ENCODE results near the gene MEGF6.

MEGF6 gene

DNA sequence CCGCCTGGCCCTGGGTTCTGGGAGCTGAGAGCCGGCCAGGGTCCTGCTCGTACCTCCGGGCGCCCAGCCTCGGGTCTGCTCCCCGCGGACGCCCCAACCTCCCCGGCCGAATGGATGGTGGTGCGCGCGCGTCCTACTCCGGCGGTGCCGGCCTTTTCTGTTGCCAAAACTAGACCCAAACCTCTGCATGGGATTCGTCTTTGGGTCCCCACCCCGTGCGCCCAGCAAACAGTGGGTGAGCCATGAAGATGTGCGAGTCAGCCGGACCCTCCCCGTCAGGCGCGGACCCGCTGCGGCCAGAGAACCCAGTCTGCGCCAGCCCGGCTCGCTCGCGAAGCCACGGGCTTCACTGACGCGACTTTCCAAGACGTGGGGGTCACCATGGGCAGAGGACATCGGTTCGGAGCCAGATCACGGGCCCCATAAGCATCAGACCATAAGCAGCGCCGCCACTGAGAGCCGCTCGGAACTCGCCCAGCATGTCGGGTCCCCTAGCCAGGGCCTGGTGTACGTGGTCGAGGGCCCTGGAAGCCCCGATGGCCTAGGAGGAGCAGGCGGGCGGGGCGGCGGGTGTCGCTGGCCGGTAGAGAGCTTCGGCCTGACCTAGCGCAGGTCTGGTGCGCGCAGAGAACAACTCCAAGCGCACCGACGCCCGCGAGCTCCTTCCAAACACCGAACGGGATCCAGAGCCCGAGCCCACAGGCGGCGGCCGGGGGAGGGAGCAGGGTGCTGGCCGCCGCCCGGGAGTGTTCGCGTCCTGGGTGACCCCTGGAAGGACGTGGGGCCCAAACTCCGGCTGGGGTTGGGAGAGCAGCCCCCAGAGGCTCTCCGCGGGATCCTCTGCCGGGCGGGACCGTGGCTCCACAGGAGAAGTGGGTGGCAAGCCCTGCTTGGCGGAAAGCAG, 40.0 kb upstream of the MEGF6 start:
- DNase-seq (ENCODE audit: insufficient read length, low spot score): no peak
- FAIRE-seq: no peak
- no peak for TF ChIP-seq POLR2A (IDR thresholded peaks at IDR 0.05; ENCODE audit: low read depth, low read length)

DNA sequence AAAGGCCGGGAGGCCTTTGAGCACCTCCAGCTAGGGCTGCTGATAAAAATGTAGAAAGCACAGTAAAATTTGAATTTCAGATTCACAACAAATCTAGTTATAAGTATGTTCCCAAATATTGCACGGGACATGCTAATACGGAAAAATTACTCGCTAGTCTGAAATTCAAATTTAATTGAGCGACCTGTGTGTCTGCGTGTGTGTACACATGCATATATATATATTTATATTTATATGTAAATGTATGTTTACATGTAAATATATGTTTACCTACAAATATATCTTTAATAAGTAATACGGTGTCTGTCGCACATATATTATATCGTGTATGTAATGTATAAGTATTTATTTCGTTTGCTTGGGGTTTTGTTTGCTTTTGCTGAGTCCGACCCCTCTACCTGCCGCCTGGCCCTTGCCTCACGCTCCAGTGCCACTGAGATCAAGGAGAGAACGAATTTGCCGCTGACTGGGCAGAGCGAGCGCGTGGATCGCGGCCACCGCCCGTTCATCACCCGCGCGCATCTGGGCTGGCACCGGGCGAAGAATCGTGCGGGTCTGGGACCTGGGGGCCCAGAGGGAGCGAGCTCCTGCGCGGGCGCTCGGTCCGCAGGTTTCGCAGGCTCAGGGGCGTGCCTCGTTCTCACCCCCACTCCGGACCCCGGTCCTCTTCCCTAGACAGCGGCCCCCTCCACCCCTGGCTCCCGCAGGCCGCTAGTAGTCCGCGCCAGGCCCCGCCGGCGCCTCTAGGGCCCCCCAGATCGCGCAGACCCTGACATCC, 39.1 kb upstream of the MEGF6 start:
- DNase-seq (ENCODE audit: insufficient read length, low spot score) (no peak), FAIRE-seq (no peak)
- TF ChIP-seq POLR2A (IDR thresholded peaks at IDR 0.05; ENCODE audit: low read depth, low read length): no peak

DNA sequence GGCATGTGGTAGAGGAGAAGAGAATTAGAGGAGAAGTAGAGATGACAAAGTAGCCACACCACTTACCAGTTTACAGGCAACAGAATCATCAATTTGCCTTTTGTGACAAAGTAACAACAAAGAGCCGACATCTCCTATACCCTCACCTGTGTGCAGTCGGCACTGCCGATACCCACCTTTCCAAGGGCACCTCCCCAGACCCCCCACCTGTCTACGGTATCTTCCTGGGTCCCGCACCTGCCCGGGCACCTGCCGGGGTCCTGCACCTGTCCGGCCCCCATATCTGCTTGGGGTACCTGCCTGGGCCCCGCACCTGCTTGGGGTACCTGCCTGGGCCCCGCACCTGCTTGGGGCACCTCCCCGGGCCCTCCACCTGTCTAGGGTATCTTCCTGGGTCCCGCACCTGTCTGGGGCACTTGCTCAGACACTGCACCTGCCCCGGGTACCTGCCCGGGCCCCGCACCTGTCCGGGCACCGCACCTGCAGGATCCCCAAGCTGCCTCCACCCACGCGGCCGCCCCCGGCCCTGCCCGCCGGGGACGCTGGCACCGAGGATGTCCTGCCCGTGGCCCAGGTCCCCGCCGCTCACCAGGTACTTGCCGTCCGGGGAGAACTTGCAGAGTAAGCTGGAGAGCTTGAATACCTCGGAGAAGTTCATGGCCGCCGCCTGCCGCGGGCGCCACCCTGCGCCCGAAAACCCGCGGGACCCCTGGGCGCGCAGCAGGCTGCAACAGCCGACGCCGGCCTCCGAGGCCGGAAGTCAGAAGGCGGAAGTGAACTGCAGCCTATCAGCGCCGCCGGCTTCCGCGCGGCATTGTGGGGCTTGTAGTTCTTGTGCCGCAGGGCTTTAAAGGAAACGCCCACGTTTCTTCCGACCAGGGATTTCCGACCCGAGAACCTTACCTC, 38.3 kb upstream of the MEGF6 start, which contains the start of gene WRAP73:
Gene WRAP73, minus strand, starts transcription at position 762 of the 906 bp plus-strand sequence. Its CDS starts 104 bp downstream, at position 658.
- DNase-seq (ENCODE audit: insufficient read length, low spot score): peak; percentile 95
- FAIRE-seq: peak; percentile 75
- TF ChIP-seq POLR2A (IDR thresholded peaks at IDR 0.05; ENCODE audit: low read depth, low read length): peak; percentile 57

DNA sequence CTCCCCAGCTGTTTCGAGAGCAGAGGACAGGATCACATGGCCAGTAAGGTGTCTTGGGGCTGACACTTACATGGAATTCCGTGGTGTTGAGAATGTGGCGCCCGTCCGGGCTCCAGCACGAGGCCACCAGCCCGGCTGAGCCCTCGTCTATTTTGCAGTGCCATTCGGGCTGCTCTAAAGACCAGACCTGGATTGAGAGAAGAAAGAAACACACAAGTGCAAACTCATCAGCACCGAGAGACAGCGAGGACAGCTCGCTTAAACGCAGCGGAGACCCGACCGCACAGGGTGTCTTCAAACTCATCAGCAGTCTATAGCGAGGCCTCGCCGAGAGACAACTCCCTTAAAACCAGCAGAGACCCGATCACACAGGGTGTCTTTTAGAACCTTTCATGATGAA, 35.3 kb upstream of the MEGF6 start:
- FAIRE-seq: no peak
- no peak for DNase-seq (ENCODE audit: insufficient read length, low spot score)
- TF ChIP-seq POLR2A (IDR thresholded peaks at IDR 0.05; ENCODE audit: low read depth, low read length): no peak

DNA sequence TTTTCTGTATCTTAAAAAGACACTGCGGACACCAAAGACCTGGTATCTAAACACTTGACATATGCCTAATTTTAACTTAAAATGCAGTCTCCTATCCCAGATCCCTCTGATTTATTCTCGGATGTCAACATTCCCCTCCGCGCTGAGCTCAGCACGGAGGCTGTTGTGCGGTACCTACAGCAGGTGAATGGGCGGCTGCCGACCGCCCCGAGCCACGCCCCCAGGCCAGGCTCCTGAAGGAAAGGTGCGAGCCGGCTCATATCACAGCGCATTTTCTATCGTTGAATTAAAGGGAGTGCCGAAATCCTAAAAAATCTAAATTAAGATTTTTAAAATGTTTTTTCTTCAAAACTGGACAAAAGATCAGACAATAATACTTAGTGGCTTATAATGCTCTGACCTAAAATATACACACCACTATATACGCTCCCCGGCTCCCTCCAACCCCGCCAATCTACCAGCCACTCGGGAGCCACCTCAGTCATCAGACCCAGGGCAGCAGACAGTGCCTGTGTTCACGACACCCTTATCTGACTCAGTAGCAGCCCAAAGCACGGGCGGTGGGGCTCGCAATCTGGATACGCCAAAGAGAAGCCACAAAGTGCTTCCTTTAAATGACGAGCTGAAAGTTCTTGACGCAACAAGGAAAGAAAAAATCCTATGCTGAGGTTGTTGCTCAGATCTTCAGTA, 34.5 kb upstream of the MEGF6 start:
- FAIRE-seq (no peak), DNase-seq (ENCODE audit: insufficient read length, low spot score) (no peak)
- TF ChIP-seq POLR2A (IDR thresholded peaks at IDR 0.05; ENCODE audit: low read depth, low read length): no peak

DNA sequence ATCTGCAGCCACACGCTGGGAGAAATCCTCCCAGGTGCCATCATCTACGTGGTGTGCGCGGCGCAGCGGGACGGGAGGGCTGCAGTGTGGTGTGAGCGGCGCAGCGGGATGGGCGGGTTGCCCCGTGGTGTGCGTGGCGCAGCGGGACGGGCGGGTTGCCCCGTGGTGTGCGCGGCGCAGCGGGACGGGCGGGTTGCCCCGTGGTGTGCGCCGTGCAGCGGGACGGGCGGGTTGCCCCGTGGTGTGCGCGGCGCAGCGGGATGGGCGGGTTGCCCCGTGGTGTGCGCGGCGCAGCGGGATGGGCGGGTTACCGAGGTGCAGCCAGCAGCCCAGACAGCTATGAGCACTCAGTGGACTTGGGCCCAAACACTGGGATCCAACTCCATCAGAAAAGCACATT, 33.9 kb upstream of the MEGF6 start:
- FAIRE-seq: no peak
- no peak for TF ChIP-seq POLR2A (IDR thresholded peaks at IDR 0.05; ENCODE audit: low read depth, low read length)

DNA sequence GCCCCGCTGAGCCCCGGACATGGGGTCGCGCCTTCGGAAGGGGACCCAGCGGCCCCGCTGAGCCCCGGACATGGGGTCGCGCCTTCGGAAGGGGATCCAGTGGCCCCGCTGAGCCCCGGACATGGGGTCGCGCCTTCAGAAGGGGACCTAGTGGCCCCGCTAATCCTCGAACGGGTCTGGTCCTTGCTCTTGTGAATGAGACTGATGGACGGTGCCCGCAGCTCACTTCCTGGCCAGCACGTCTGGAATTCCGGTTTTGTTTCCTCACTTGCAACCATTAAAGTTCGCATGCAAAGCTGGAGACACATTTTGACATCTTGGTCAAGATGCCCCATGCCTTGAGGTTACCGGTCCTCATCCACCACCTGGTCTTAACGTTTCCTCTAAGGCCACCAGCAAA, 33.0 kb upstream of the MEGF6 start:
- no peak for DNase-seq (ENCODE audit: insufficient read length, low spot score)
- no peak for FAIRE-seq
- no peak for TF ChIP-seq POLR2A (IDR thresholded peaks at IDR 0.05; ENCODE audit: low read depth, low read length)

More for the DNA sequence above, 33.9 kb upstream of the MEGF6 start:
- DNase-seq (ENCODE audit: insufficient read length, low spot score): no peak

DNA sequence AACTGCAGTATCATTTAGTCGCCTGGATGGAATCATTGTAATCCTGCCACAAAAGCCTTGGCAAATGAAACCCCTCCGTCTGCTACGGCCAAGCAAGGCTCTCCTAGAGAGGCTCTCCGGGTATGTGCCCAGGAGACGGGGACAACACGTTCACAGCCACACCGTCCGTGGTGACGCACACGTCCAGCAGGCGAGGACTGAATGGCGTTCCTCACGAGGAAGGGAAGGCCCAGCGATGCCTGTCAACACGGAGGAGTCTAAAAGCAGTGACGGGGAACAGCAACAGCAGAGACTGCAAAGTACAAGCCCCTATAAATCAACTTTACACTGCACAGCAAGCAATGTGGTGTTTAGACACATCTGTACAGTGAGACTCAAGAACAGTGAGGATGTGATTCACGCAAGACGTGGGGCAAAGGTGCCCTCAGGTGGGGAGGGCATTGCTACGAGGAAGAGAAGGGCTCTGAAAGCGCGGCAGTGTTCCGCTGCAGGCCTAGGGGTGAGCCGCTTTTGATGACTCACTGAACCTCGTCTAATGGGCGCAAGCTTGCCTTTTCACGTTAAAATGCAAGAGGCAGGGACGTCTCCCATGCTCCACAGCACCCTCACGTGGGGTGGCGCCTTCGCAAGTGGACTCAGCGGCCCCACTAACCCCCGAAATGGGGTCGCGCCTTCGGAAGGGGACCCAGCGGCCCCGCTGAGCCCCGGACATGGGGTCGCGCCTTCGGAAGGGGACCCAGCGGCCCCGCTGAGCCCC, 31.8 kb upstream of the MEGF6 start:
- FAIRE-seq (no peak), DNase-seq (ENCODE audit: insufficient read length, low spot score) (no peak)
- no peak for TF ChIP-seq POLR2A (IDR thresholded peaks at IDR 0.05; ENCODE audit: low read depth, low read length)

DNA sequence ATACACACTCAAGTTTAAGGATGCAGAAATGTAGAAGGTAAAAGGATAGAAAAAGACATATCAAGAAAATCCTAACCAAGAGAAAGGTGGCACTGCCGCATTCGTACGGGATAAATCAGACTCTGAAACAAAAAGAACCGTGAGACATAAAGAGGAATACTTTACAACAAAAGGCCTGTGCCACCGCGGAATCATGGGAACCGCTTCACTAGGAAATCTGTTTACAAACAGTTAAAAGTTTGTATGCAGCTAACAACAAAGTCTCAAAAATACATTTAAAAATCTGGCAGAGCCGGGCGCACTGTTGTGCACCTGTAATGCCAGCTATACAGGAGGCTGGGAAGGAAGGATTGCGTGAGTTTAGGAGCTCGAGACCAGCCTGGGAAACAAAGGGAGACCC, 30.5 kb upstream of the MEGF6 start:
- TF ChIP-seq POLR2A (IDR thresholded peaks at IDR 0.05; ENCODE audit: low read depth, low read length): no peak
- FAIRE-seq: no peak
- DNase-seq (ENCODE audit: insufficient read length, low spot score): no peak

DNA sequence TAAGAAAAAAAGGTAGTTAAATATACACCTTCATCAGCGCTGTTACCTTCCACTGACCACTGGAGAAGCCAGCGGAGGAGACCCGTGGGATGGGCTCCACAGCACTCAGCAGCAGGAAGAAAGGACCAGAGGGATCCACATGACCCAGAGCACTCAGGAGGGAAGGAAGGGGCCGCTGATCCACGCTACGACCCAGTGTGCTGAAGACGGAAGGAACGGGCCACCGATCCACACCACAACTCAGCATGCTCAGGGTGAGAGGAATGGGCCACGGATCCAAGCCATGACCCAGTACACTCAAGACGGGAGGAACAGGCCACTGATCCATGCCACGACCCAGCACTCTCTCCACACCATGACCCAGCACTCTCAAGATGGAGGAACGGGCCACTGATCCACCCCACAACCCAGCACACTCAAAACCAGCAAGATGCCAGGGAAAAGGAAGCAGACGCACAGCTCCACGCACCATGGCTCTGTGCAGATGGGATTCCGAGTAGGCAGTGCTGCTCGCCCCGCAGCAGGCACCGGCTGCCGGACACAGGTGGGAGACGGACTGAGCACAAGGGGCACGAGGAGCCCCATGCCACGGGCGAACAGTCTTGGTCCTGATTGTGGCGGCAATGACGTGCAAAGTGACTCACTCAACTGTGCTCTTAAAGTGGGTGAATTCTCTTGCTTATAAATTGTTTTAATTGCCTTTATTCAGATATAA, 29.9 kb upstream of the MEGF6 start:
- FAIRE-seq (no peak), DNase-seq (ENCODE audit: insufficient read length, low spot score) (no peak)
- TF ChIP-seq POLR2A (IDR thresholded peaks at IDR 0.05; ENCODE audit: low read depth, low read length): no peak

DNA sequence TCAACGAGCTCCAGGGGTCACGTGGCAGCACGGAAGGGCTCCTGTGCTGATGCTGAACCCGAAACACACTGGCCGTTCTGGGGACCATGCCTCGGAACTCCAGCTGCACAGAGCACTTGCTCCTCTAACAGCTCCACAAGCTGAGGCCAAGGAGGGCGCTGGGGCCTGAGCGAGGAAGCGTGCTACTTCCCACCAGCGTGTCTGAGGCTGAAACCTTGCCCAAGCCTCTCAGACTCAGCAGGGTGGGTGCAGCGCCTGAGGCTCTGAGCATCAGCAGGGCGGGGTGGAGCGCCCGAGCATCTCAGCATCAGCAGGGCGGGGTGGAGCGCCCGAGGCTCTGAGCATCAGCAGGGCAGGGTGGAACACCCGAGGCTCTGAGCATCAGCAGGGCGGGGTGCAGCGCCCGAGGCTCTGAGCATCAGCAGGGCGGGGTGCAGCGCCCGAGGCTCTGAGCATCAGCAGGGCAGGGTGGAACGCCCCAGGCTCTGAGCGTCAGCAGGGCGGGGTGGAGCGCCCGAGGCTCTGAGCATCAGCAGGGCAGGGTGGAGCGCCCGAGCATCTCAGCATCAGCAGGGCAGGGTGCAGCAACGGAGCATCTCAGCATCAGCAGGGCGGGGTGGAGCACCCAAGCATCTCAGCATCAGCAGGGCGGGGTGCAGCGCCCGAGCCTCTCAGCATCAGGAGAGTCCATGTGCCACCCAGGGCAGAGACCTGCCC, 29.0 kb upstream of the MEGF6 start:
- FAIRE-seq (no peak), DNase-seq (ENCODE audit: insufficient read length, low spot score) (no peak)
- no peak for TF ChIP-seq POLR2A (IDR thresholded peaks at IDR 0.05; ENCODE audit: low read depth, low read length)

Data from H54 (cell line).